Lower lobe of right lung (tissue), 2 donors: ENCODE results near the gene NRCAM. TPM values are rescaled to one million over a fixed set of nuclear protein-coding genes. Genes with fewer than 3 reads are reported as not detected.

Source experiments
- ATAC-seq, 2 donors: fragments of 200-7000 bp; cut with Tn5 transposase; one replicate each; pipeline ENCODE4 v1.9.1; 2020 to 2022; ENCODE audit warnings: mild to moderate bottlenecking in 2 of 2, moderate library complexity in 2 of 2
- DNase-seq: peaks from one replicate; pipeline ENCODE4 v3.0.0-alpha.2; 2020
- H3K27ac ChIP-seq: fragments of 200-600 bp; one replicate; pipeline ENCODE4 v1.8.0; 2022
- H3K27me3 ChIP-seq: fragments of 200-600 bp; one replicate; pipeline ENCODE4 v1.8.0; 2022; ENCODE audit warnings: low read depth
- H3K36me3 ChIP-seq: fragments of 200-600 bp; one replicate; pipeline ENCODE4 v1.8.0; 2022; ENCODE audit warnings: mild to moderate bottlenecking
- H3K4me1 ChIP-seq: fragments of 200-600 bp; one replicate; pipeline ENCODE4 v1.8.0; 2022
- H3K4me3 ChIP-seq: fragments of 200-600 bp; one replicate; pipeline ENCODE4 v1.8.0; 2022; ENCODE audit warnings: mild to moderate bottlenecking
- H3K9me3 ChIP-seq: fragments of 200-600 bp; one replicate; pipeline ENCODE4 v1.8.0; 2022
- CTCF ChIP-seq: fragments of 200-600 bp; IDR thresholded peaks from one replicate; pipeline ENCODE4 v1.8.0; 2022; ENCODE audit warnings: antibody characterized with exemption, mild to moderate bottlenecking
- intact Hi-C: fragments of 100-400 bp; cut with DNase I; formaldehyde crosslinking; loops from one replicate; pipeline ENCODE4 v1.11.0; 2022
- total RNA-seq: library from RNA; stranded (reverse); fragmentation: NEBNext Ultra II Directional; extraction: Animal tissue kit (Norgen Biotek cat#: 25700); gene quantifications from one replicate; pipeline ENCODE4 v1.2.1, GENCODE V29; 2021
- donor health status: DM: no; HTN: yes; CAD: no; lungs with severe emphysema.

Gene NRCAM
- total RNA-seq, 1 donor from 2014 or later, result 2.6 TPM

GRCh38 chr7:108434010-108434409, 22.2 kb downstream of the NRCAM start:
- no peak for TF ChIP-seq CTCF
- no peak overlapping the region for H3K27ac ChIP-seq
- DNase-seq (no peak), ATAC-seq (no peak)
- no peaks in the 10 kb centered on the region for H3K9me3 ChIP-seq
- H3K4me1 ChIP-seq, result no peaks in the 10 kb centered on the region
- no peaks in the 10 kb centered on the region for H3K27me3 ChIP-seq
- intact Hi-C loops, result no loop called here
- H3K36me3 ChIP-seq, result no peaks in the 10 kb centered on the region
- H3K4me3 ChIP-seq, result no peak overlapping the region

- intact Hi-C loops, result no loop called here
- Histone ChIP-seq H3K36me3 (no peaks in the 10 kb centered on the region), H3K9me3 (no peaks in the 10 kb centered on the region), H3K4me3 (no peak overlapping the region), H3K4me1 (no peaks in the 10 kb centered on the region), H3K27ac (no peak overlapping the region), H3K27me3 (no peaks in the 10 kb centered on the region)
- DNase-seq, result no peak
- no peak for ATAC-seq
- TF ChIP-seq CTCF, result no peak
Measured at GRCh38 chr7:108431099-108431498, 25.1 kb downstream of the NRCAM start.

- intact Hi-C loops, result no loop called here
- H3K9me3 ChIP-seq, result no peaks in the 10 kb centered on the region
- no peak overlapping the region for H3K4me3 ChIP-seq
- DNase-seq (no peak), ATAC-seq (no peak)
- no peaks in the 10 kb centered on the region for H3K27me3 ChIP-seq
- no peak overlapping the region for H3K27ac ChIP-seq
- H3K36me3 ChIP-seq, result no peaks in the 10 kb centered on the region
- TF ChIP-seq CTCF, result no peak
- H3K4me1 ChIP-seq, result no peaks in the 10 kb centered on the region
Measured at GRCh38 chr7:108430664-108431063, 25.6 kb downstream of the NRCAM start.

GRCh38 chr7:108427766-108428165, 28.5 kb downstream of the NRCAM start:
- H3K27me3 ChIP-seq, result no peaks in the 10 kb centered on the region
- H3K27ac ChIP-seq, result no peak overlapping the region
- no peaks in the 10 kb centered on the region for H3K9me3 ChIP-seq
- intact Hi-C loops, result no loop called here
- no peak for TF ChIP-seq CTCF
- DNase-seq (no peak), ATAC-seq (no peak)
- H3K4me1 ChIP-seq, result no peaks in the 10 kb centered on the region
- no peaks in the 10 kb centered on the region for H3K36me3 ChIP-seq
- H3K4me3 ChIP-seq, result no peak overlapping the region

- no peak overlapping the region for H3K4me3 ChIP-seq
- H3K27me3 ChIP-seq, result no peaks in the 10 kb centered on the region
- ATAC-seq (no peak), DNase-seq (no peak)
- H3K9me3 ChIP-seq, result no peaks in the 10 kb centered on the region
- intact Hi-C loops, result no loop called here
- no peaks in the 10 kb centered on the region for H3K4me1 ChIP-seq
- H3K36me3 ChIP-seq, result no peaks in the 10 kb centered on the region
- no peak overlapping the region for H3K27ac ChIP-seq
- TF ChIP-seq CTCF, result no peak
Measured at GRCh38 chr7:108425714-108426275, 30.4 kb downstream of the NRCAM start.

- no peaks in the 10 kb centered on the region for H3K4me1 ChIP-seq
- H3K36me3 ChIP-seq, result no peaks in the 10 kb centered on the region
- no peak for TF ChIP-seq CTCF
- DNase-seq (no peak), ATAC-seq (no peak)
- H3K27me3 ChIP-seq, result no peaks in the 10 kb centered on the region
- no peak overlapping the region for H3K4me3 ChIP-seq
- intact Hi-C loops, result no loop called here
- H3K27ac ChIP-seq, result no peak overlapping the region
- H3K9me3 ChIP-seq, result no peaks in the 10 kb centered on the region
Measured at GRCh38 chr7:108424013-108424412, 32.2 kb downstream of the NRCAM start.
